ENCODE results near the gene GPAT3. TPM values are rescaled to one million over a fixed set of nuclear protein-coding genes. Genes with fewer than 3 reads are reported as not detected.
A peak's percentile ranks its signal among the peaks of the same experiment; 100 is the strongest.

Gene GPAT3
- total RNA-seq, 1 donor from 2014 or later = 8.3 TPM

DNA sequence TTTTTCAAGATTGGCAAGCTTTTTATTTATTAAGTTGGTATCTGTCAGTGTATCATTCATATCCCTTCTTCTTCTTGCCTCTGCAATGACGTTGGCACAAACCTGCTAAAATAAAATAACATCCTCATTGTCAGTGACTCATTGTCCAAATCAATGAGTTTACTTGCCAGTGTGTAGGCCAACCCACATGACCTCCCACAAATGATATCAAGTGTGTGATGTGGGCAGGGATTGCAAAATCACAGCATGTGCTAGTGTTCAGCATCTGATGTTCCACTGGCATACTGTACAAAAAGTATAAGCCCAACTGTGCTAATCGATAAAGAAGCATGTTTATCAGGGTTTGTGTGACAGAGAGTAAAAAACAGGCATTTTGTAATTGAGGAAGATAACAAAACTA lies 25.5 kb downstream of the GPAT3 start:
- H3K36me3 ChIP-seq = no peaks in the 10 kb centered on the region
- peaks cover 3% of the 10 kb centered on the region for H3K4me1 ChIP-seq
- no peaks in the 10 kb centered on the region for H3K9me3 ChIP-seq
- DNase-seq = no peak
- ATAC-seq = peak; percentile 86
- TF ChIP-seq, protein P1, sequence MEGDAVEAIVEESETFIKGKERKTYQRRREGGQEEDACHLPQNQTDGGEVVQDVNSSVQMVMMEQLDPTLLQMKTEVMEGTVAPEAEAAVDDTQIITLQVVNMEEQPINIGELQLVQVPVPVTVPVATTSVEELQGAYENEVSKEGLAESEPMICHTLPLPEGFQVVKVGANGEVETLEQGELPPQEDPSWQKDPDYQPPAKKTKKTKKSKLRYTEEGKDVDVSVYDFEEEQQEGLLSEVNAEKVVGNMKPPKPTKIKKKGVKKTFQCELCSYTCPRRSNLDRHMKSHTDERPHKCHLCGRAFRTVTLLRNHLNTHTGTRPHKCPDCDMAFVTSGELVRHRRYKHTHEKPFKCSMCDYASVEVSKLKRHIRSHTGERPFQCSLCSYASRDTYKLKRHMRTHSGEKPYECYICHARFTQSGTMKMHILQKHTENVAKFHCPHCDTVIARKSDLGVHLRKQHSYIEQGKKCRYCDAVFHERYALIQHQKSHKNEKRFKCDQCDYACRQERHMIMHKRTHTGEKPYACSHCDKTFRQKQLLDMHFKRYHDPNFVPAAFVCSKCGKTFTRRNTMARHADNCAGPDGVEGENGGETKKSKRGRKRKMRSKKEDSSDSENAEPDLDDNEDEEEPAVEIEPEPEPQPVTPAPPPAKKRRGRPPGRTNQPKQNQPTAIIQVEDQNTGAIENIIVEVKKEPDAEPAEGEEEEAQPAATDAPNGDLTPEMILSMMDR (IDR thresholded peaks at IDR 0.05) = no peak
- H3K27ac ChIP-seq = no peak overlapping the region
- intact Hi-C loops (cut with DNase I) = no loop called here
- no peak overlapping the region for H3K4me3 ChIP-seq
- H3K27me3 ChIP-seq = no peaks in the 10 kb centered on the region

DNA sequence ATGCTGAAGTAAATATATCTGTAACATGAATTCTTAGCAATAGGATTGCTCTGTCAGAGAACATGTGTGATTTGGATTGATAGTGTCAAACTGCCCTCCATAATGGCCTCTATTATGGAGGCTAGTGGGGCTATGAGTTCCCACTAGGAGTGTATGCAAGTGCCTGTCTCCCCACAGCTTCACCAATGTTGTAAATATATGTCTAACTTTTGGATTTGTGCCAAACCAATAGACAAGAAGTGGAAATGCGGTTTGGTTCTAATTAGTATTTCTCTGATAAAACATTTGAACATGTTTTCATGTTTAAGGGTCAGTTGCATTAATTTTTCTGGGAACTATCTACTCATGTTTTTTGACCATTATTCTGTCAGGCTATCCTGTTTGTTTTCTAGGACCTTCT lies 28.1 kb downstream of the GPAT3 start:
- DNase-seq (no peak), ATAC-seq (no peak)
- TF ChIP-seq, protein P1 (IDR thresholded peaks at IDR 0.05) = no peak
- no peaks in the 10 kb centered on the region for H3K4me1 ChIP-seq
- no peaks in the 10 kb centered on the region for H3K9me3 ChIP-seq
- no peak overlapping the region for H3K27ac ChIP-seq
- no peaks in the 10 kb centered on the region for H3K27me3 ChIP-seq
- no peak overlapping the region for H3K4me3 ChIP-seq
- H3K36me3 ChIP-seq = no peaks in the 10 kb centered on the region
- intact Hi-C loops (cut with DNase I) = no loop called here

DNA sequence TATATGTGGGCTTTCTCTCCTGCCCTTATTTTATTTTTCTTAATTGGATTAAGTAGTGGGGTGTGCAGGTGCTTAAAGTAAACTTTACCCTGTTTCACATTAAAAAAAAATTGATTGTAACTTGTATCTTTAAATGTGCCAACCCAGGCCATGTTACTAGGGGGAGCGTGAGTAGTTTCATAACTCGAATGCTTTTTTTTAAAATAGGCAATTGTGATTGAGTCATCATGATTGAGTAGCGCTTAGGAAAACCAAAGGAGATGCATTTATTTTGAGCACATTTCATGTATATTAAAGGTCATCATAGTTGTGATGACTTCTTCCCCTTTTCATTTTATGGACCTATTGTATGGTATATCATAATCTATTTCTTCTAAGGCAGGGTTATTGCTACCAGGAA lies 32.2 kb downstream of the GPAT3 start:
- Histone ChIP-seq H3K27ac (no peak overlapping the region), H3K9me3 (no peaks in the 10 kb centered on the region), H3K27me3 (no peaks in the 10 kb centered on the region), H3K4me3 (no peak overlapping the region), H3K4me1 (no peaks in the 10 kb centered on the region), H3K36me3 (no peaks in the 10 kb centered on the region)
- DNase-seq (no peak), ATAC-seq (no peak)
- intact Hi-C loops (cut with DNase I) = no loop called here
- TF ChIP-seq, protein P1 (IDR thresholded peaks at IDR 0.05) = no peak

DNA sequence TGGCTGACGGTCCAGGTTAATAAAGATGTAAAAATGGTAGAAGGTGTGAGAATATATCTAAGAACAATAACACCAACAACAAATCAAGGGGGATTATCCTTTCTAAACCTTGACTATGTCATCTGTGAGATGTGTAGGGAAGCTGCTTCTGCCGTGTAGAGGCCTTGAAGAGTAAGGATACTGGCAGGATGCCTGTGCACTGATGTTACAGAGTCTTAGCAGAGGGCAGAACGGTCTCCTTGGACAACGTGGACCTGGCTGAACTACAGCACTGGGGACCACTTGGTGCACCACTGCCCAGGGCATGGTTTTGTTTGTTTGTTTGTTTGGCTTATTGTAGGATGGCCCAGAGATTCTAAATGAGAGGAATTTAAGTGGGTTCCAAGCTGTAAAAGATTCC lies 33.5 kb downstream of the GPAT3 start:
- Histone ChIP-seq H3K27ac (no peak overlapping the region), H3K27me3 (no peaks in the 10 kb centered on the region), H3K9me3 (no peaks in the 10 kb centered on the region), H3K4me1 (no peaks in the 10 kb centered on the region), H3K4me3 (no peak overlapping the region), H3K36me3 (no peaks in the 10 kb centered on the region)
- DNase-seq (no peak), ATAC-seq (peak; percentile 23)
- intact Hi-C loops (cut with DNase I) = no loop called here
- TF ChIP-seq, protein P1 (IDR thresholded peaks at IDR 0.05) = no peak

DNA sequence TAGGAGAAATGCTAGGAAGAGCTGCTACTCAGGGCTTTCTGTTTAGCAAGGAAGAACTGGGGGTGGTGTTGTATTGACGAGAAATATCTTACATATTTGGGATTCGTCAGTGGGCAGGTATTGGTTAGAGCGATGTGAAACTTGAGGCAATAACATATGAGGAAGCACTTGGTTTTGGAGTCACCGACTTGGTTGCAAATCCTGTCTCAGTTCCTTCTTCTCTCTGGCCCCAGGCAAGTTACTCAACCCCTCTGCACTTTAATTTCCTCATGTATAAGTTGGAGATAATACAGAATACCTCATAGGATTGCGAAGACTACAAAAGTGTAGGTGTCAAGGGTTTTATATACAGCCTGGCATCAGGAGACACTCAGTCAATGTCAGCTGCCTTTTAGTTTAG lies 34.1 kb downstream of the GPAT3 start:
- Histone ChIP-seq H3K4me1 (no peaks in the 10 kb centered on the region), H3K4me3 (no peak overlapping the region), H3K27ac (no peak overlapping the region), H3K36me3 (no peaks in the 10 kb centered on the region), H3K9me3 (no peaks in the 10 kb centered on the region), H3K27me3 (no peaks in the 10 kb centered on the region)
- TF ChIP-seq, protein P1 (IDR thresholded peaks at IDR 0.05) = no peak
- DNase-seq (no peak), ATAC-seq (peak; percentile 86)
- intact Hi-C loops (cut with DNase I) = no loop called here

DNA sequence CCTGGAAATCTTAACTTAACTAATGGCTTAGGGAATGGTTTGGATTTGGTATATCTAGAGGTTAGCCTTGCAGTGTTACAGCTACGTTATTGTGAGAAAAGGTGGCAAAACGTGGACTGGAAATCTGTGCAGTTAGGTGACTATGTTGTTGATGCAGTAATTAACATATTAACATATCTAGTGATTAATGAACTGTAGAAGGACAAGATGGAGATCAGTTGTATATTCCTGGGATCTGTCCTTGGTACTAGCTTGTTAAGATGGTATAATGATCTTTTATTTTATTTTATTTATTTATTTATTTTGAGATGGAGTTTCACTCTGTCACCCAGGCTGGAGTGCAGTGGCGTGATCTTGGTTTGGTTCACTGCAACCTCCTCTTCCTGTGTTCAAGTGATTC lies 36.9 kb downstream of the GPAT3 start:
- Histone ChIP-seq H3K9me3 (no peaks in the 10 kb centered on the region), H3K4me3 (no peak overlapping the region), H3K36me3 (no peaks in the 10 kb centered on the region), H3K27ac (no peak overlapping the region), H3K4me1 (no peaks in the 10 kb centered on the region), H3K27me3 (no peaks in the 10 kb centered on the region)
- TF ChIP-seq, protein P1 (IDR thresholded peaks at IDR 0.05) = no peak
- no peak for DNase-seq
- intact Hi-C loops (cut with DNase I) = no loop called here
- no peak for ATAC-seq
